ENCODE results near the gene FANCD2.
"Not testable (repeated sequence)": the region's sequence is repeated elsewhere in the genome, so short reads cannot be mapped to it uniquely, and the experiment has no call there.

FANCD2 gene

DNA sequence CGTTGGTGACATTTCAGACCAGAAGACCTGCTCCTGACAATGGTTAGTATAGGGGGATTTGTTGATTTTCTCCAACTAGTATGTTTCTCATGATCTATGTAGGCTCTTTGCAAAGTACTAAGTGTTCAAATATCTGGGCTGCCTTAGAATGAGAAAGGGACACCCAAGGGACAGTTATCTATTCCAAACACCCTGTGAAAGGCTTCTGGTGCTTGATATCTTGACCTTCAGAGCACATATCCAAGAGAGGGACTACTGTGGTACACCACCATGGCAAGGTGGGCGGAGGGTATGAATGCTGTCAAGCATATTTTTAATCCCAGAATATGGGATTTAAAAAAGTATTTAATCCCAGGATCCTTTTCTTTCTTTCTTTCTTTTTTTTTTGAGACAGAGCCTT, 80.7 kb downstream of the FANCD2 start:
- Histone ChIP-seq H3K4me3 (no peak overlapping the region), H3K27ac (no peak overlapping the region), H3K9me3 (ENCODE audit: low read depth, low read length) (no peaks in the 10 kb centered on the region), H3K36me3 (ENCODE audit: insufficient read depth, low read length) (no peaks in the 10 kb centered on the region), H3K9ac (ENCODE audit: insufficient read length) (no peak overlapping the region)
- no peak for DNase-seq (ENCODE audit: low read depth, low spot score)
- no peak for TF ChIP-seq POLR2AphosphoS5 (IDR thresholded peaks at IDR 0.05; ENCODE audit: borderline replicate concordance, low read depth, low read length)

GRCh38 chr3:10108091-10108490, 81.9 kb downstream of the FANCD2 start, which contains the start of gene FANCD2OS:
FANCD2OS (minus strand) TSS chr3:10108255; CDS start chr3:10104774, 3,481 bp downstream.
- DNase-seq (ENCODE audit: low read depth, low spot score): no peak
- Histone ChIP-seq H3K36me3 (ENCODE audit: insufficient read depth, low read length) (no peaks in the 10 kb centered on the region), H3K9me3 (ENCODE audit: low read depth, low read length) (no peaks in the 10 kb centered on the region), H3K9ac (ENCODE audit: insufficient read length) (no peak within 1 kb of the TSS), H3K4me3 (no peak within 1 kb of the TSS), H3K27ac (no peak within 1 kb of the TSS)
- TF ChIP-seq POLR2AphosphoS5 (IDR thresholded peaks at IDR 0.05; ENCODE audit: borderline replicate concordance, low read depth, low read length) (no peak), FOXP2 (optimal IDR thresholded peaks at IDR 0.05; ENCODE audit: control extremely low read depth, extremely low read length, insufficient read depth) (no peak), EZH2 (IDR thresholded peaks at IDR 0.05) (no peak)

DNA sequence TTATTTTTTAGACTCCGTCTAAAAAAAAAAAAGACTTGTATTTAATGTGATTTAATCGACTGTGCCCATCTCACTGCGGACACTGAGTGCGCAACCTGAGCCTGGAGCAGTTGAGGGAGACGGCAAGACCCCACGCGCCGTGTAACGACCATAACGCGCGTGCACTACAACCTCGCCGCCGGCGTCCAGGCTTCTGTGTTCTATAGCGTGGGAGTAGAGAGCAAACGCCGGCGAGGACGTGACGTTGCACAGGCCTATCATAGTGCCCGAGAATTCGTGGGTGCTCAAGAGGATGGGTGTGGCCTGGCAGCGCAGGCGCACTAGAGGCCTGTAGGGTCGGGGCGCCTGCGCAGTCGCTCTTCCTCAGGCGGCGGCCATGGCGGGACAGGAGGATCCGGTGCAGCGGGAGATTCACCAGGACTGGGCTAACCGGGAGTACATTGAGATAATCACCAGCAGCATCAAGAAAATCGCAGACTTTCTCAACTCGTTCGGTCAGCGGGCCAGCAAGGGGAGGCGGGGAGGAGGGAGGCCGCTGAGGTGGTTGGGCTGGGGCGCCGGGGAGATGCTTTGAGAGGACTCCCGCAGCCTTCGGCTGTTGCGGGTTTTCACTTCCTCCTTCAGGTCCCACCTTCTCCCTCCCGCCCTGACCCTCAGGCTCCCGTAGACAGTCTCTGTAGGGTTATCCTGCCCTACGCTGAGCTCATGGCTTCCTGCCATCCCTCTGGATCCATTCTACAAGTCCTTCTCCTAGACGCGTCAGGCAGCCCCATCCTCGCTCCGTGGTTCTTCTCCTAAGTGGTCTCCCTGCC, 89.3 kb downstream of the FANCD2 start, which contains the start of gene BRK1:
TSS of gene BRK1 (plus strand) at position 350 of the 812 bp plus-strand sequence. CDS start at position 377, 27 bp downstream.
- H3K27ac ChIP-seq: no peak within 1 kb of the TSS
- TF ChIP-seq POLR2AphosphoS5 (IDR thresholded peaks at IDR 0.05; ENCODE audit: borderline replicate concordance, low read depth, low read length) (peak; percentile 96), FOXP2 (optimal IDR thresholded peaks at IDR 0.05; ENCODE audit: control extremely low read depth, extremely low read length, insufficient read depth) (no peak), EZH2 (IDR thresholded peaks at IDR 0.05) (no peak)
- no peaks in the 10 kb centered on the region for H3K9me3 ChIP-seq (ENCODE audit: low read depth, low read length)
- H3K4me3 ChIP-seq: peak within 1 kb of the TSS; percentile 86
- peak; percentile 68 for DNase-seq (ENCODE audit: low read depth, low spot score)
- H3K9ac ChIP-seq (ENCODE audit: insufficient read length): peak within 1 kb of the TSS; percentile 83
- H3K36me3 ChIP-seq (ENCODE audit: insufficient read depth, low read length): no peaks in the 10 kb centered on the region

- H3K27ac ChIP-seq: no peak overlapping the region
- no peak for DNase-seq (ENCODE audit: low read depth, low spot score)
- H3K9me3 ChIP-seq (ENCODE audit: low read depth, low read length): no peaks in the 10 kb centered on the region
- H3K4me3 ChIP-seq: peak overlapping the region; percentile 86
- TF ChIP-seq EZH2 (IDR thresholded peaks at IDR 0.05) (no peak), FOXP2 (optimal IDR thresholded peaks at IDR 0.05; ENCODE audit: control extremely low read depth, extremely low read length, insufficient read depth) (no peak), POLR2AphosphoS5 (IDR thresholded peaks at IDR 0.05; ENCODE audit: borderline replicate concordance, low read depth, low read length) (no peak)
- H3K36me3 ChIP-seq (ENCODE audit: insufficient read depth, low read length): no peaks in the 10 kb centered on the region
- H3K9ac ChIP-seq (ENCODE audit: insufficient read length): peak overlapping the region; percentile 83
Measured at GRCh38 chr3:10116138-10116460, 89.9 kb downstream of the FANCD2 start.

GRCh38 chr3:10116928-10117327, 90.7 kb downstream of the FANCD2 start:
- no peaks in the 10 kb centered on the region for H3K36me3 ChIP-seq (ENCODE audit: insufficient read depth, low read length)
- TF ChIP-seq EZH2 (IDR thresholded peaks at IDR 0.05) (no peak), FOXP2 (optimal IDR thresholded peaks at IDR 0.05; ENCODE audit: control extremely low read depth, extremely low read length, insufficient read depth) (no peak), POLR2AphosphoS5 (IDR thresholded peaks at IDR 0.05; ENCODE audit: borderline replicate concordance, low read depth, low read length) (no peak)
- H3K9me3 ChIP-seq (ENCODE audit: low read depth, low read length): no peaks in the 10 kb centered on the region
- H3K9ac ChIP-seq (ENCODE audit: insufficient read length): no peak overlapping the region
- peak overlapping the region; percentile 86 for H3K4me3 ChIP-seq
- DNase-seq (ENCODE audit: low read depth, low spot score): no peak
- no peak overlapping the region for H3K27ac ChIP-seq

DNA sequence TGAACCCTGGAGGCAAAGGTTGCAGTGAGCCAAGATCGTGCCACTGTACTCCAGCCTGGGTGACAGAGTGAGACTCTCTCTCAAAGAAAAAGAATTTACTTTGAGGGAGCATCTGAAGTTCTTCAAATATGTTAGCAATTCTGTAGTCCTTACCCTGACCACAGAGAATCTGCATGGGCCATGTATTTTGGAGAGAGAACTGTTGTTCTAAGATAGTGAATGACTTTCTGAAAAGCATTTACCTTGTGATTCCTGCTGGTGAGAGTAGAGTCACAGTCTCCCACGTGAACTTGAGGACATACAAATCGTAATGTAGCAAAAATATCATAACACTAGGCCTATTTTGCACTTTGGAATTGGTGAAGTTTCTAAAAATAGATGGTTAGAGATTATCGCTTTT, 93.1 kb downstream of the FANCD2 start:
- Histone ChIP-seq H3K9me3 (ENCODE audit: low read depth, low read length) (no peaks in the 10 kb centered on the region), H3K36me3 (ENCODE audit: insufficient read depth, low read length) (no peaks in the 10 kb centered on the region; the same call in 1 of the 2 replicates)
- DNase-seq (ENCODE audit: low read depth, low spot score): no peak

GRCh38 chr3:10121064-10121463, 94.8 kb downstream of the FANCD2 start:
- Histone ChIP-seq H3K9me3 (ENCODE audit: low read depth, low read length) (no peaks in the 10 kb centered on the region), H3K4me3 (no peak overlapping the region), H3K9ac (ENCODE audit: insufficient read length) (no peak overlapping the region), H3K27ac (no peak overlapping the region), H3K36me3 (ENCODE audit: insufficient read depth, low read length) (no peaks in the 10 kb centered on the region; the same call in 1 of the 2 replicates)
- no peak for TF ChIP-seq EZH2 (IDR thresholded peaks at IDR 0.05)
- TF ChIP-seq POLR2AphosphoS5 (IDR thresholded peaks at IDR 0.05; ENCODE audit: borderline replicate concordance, low read depth, low read length): no peak
- no peak for TF ChIP-seq FOXP2 (optimal IDR thresholded peaks at IDR 0.05; ENCODE audit: control extremely low read depth, extremely low read length, insufficient read depth)
- no peak for DNase-seq (ENCODE audit: low read depth, low spot score)

More for the DNA sequence above, 93.1 kb downstream of the FANCD2 start:
- no peak overlapping the region for H3K4me3 ChIP-seq
- H3K9ac ChIP-seq (ENCODE audit: insufficient read length): no peak overlapping the region
- TF ChIP-seq EZH2 (IDR thresholded peaks at IDR 0.05) (no peak), POLR2AphosphoS5 (IDR thresholded peaks at IDR 0.05; ENCODE audit: borderline replicate concordance, low read depth, low read length) (no peak), FOXP2 (optimal IDR thresholded peaks at IDR 0.05; ENCODE audit: control extremely low read depth, extremely low read length, insufficient read depth) (no peak)
- H3K27ac ChIP-seq: no peak overlapping the region

DNA sequence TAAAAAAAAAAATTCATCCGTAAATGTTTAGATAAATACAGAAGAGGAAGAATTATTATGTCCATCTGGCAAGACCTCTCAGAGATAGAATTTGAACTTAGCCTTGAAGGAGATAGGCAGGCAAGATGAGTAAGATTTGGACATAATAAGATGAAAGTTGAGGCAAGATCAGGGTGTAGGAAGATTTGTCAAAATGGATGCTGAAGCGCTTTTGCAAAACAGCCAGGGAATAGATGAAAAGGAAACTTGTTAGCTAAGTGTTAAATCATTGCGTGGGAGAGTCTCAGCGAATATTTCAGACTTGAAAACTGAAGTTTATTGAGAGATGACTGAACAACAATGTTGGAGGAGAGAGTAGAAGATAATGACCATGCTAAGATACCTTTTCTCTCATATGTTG, 96.5 kb downstream of the FANCD2 start:
- Histone ChIP-seq H3K9me3 (ENCODE audit: low read depth, low read length) (no peaks in the 10 kb centered on the region), H3K36me3 (ENCODE audit: insufficient read depth, low read length) (peaks cover 6% of the 10 kb centered on the region; the same call in 1 of the 2 replicates), H3K9ac (ENCODE audit: insufficient read length) (no peak overlapping the region), H3K4me3 (no peak overlapping the region), H3K27ac (no peak overlapping the region)
- DNase-seq (ENCODE audit: low read depth, low spot score): no peak
- no peak for TF ChIP-seq FOXP2 (optimal IDR thresholded peaks at IDR 0.05; ENCODE audit: control extremely low read depth, extremely low read length, insufficient read depth)

GRCh38 chr3:10135872-10136271, 109.6 kb downstream of the FANCD2 start:
- H3K9me3 ChIP-seq (ENCODE audit: low read depth, low read length); DNase-seq (ENCODE audit: low read depth, low spot score): not testable (repeated sequence)

More at GRCh38 chr3:10135872-10136271, 109.6 kb downstream of the FANCD2 start:
- not testable (repeated sequence) for H3K36me3 ChIP-seq (ENCODE audit: insufficient read depth, low read length); H3K4me3 ChIP-seq; H3K27ac ChIP-seq; H3K9ac ChIP-seq (ENCODE audit: insufficient read length)

Data from SK-N-MC (cell line).